IMR-90 (cell line): ENCODE measurements around the gene WBP1L. TPM values are rescaled to one million over a fixed set of nuclear protein-coding genes. Genes with fewer than 3 reads are reported as not detected.

Experiments used
- ATAC-seq: fragments of 200-7000 bp; cut with Tn5 transposase; 2 replicates; pipeline ENCODE4 v1.9.1; 2020; ENCODE audit warnings: low read depth, mild to moderate bottlenecking, moderate library complexity
- BruUV-seq: library from RNA; stranded (reverse); fragments of 400-500 nt; replicated peaks from 2 replicates; lab custom pipeline; 2021; lab: Mats Ljungman, UMichigan
- CTCF ChIA-PET: fragments of 300-600 bp; formaldehyde crosslinking; extraction: SDS; loops from one replicate; lab custom pipeline; 2021; ENCODE audit warnings: antibody characterized with exemption; lab: Yijun Ruan, JAX
- POLR2A ChIA-PET: fragments of 300-600 bp; sonication (Branson Sonifier 250); formaldehyde crosslinking; loops from one replicate; lab custom pipeline; 2022; ENCODE audit warnings: antibody characterized with exemption; ENCODE audit not compliant: unreplicated experiment; lab: Charles Lee
- DNase-seq: peaks from one replicate; pipeline ENCODE4 v3.0.0; 2013
- H2AFZ ChIP-seq: replicated peaks from 2 replicates; pipeline ENCODE3; 2013; ENCODE audit warnings: low read length, mild to moderate bottlenecking; ENCODE audit not compliant: poor library complexity
- H2AK5ac ChIP-seq: 2 replicates; pipeline ENCODE4 v1.6.1; 2013; ENCODE audit warnings: low read depth, low read length, inconsistent platforms
- H2AK9ac ChIP-seq: replicated peaks from 2 replicates; pipeline ENCODE3; 2013; ENCODE audit warnings: mild to moderate bottlenecking, low read depth, low read length, moderate library complexity; ENCODE audit not compliant: poor library complexity
- H2BK120ac ChIP-seq: 2 replicates; pipeline ENCODE4 v1.6.1; 2013; ENCODE audit warnings: low read depth, low read length, inconsistent platforms
- H2BK15ac ChIP-seq: 3 replicates; pipeline ENCODE4 v1.6.1; 2013; ENCODE audit warnings: low read depth, low read length, inconsistent platforms
- H2BK20ac ChIP-seq: 2 replicates; pipeline ENCODE4 v1.6.1; 2013; ENCODE audit warnings: low read depth, mild to moderate bottlenecking, inconsistent platforms, low read length, moderate library complexity
- H2BK5ac ChIP-seq: 2 replicates; pipeline ENCODE4 v1.6.1; 2013; ENCODE audit warnings: mild to moderate bottlenecking, low read depth, low read length, inconsistent platforms; ENCODE audit not compliant: poor library complexity, severe bottlenecking
- H3K14ac ChIP-seq: replicated peaks from 2 replicates; pipeline ENCODE4 v1.6.1; 2013; ENCODE audit warnings: low read depth, low read length, inconsistent platforms
- H3K18ac ChIP-seq: 2 replicates; pipeline ENCODE4 v1.6.1; 2013; ENCODE audit warnings: low read depth, low read length, control low read depth
- H3K23ac ChIP-seq: 2 replicates; pipeline ENCODE4 v1.6.1; 2013; ENCODE audit warnings: low read depth, low read length, inconsistent platforms
- H3K27ac ChIP-seq: 2 replicates; pipeline ENCODE4 v1.5.1; 2013; ENCODE audit warnings: mild to moderate bottlenecking, control low read depth, low read length; ENCODE audit not compliant: insufficient read depth
- H3K27me3 ChIP-seq: 2 replicates; pipeline ENCODE4 v1.6.1; 2013; ENCODE audit warnings: low read length; ENCODE audit not compliant: control insufficient read depth, insufficient read depth
- H3K36me3 ChIP-seq: 2 replicates; pipeline ENCODE4 v1.6.1; 2013; ENCODE audit warnings: low read length, mixed read lengths; ENCODE audit not compliant: control insufficient read depth, insufficient read depth
- H3K4ac ChIP-seq: 2 replicates; pipeline ENCODE4 v1.6.1; 2013; ENCODE audit warnings: low read depth, low read length, inconsistent platforms
- H3K4me1 ChIP-seq: 2 replicates; pipeline ENCODE4 v1.6.1; 2013; ENCODE audit warnings: low read length, mixed read lengths; ENCODE audit not compliant: control insufficient read depth, insufficient read depth
- H3K4me2 ChIP-seq: 2 replicates; pipeline ENCODE4 v1.6.1; 2013; ENCODE audit warnings: low read depth, mild to moderate bottlenecking, control low read depth, low read length, moderate library complexity
- H3K4me3 ChIP-seq: 2 replicates; pipeline ENCODE4 v1.5.1; 2013; ENCODE audit warnings: low read depth, mild to moderate bottlenecking, control low read depth, low read length, moderate library complexity; ENCODE audit not compliant: insufficient read depth
- H3K56ac ChIP-seq: 2 replicates; pipeline ENCODE4 v1.6.1; 2013; ENCODE audit warnings: low read length, inconsistent platforms; ENCODE audit not compliant: insufficient read depth; ENCODE audit errors: extremely low read depth
- H3K79me1 ChIP-seq, 2 experiments: 2 replicates each; pipeline ENCODE4 v1.6.1; 2013; ENCODE audit warnings: low read length in 2 of 2, inconsistent platforms in 1 of 2, low read depth in 1 of 2
- H3K9ac ChIP-seq: 2 replicates; pipeline ENCODE4 v1.6.1; 2013; ENCODE audit warnings: low read depth, low read length, control low read depth
- H3K9me1 ChIP-seq: 2 replicates; pipeline ENCODE4 v1.6.1; 2013; ENCODE audit warnings: low read length, inconsistent platforms; ENCODE audit not compliant: insufficient read depth
- H3K9me3 ChIP-seq: 2 replicates; pipeline ENCODE4 v1.6.1; 2013; ENCODE audit warnings: low read length; ENCODE audit not compliant: control insufficient read depth, insufficient read depth
- H4K20me1 ChIP-seq: 2 replicates; pipeline ENCODE4 v1.6.1; 2013; ENCODE audit warnings: low read length, inconsistent platforms; ENCODE audit not compliant: insufficient read depth
- H4K5ac ChIP-seq: 2 replicates; pipeline ENCODE4 v1.6.1; 2013; ENCODE audit warnings: mild to moderate bottlenecking, low read depth, low read length, control low read depth
- H4K8ac ChIP-seq, 2 experiments: 2 replicates each; pipeline ENCODE4 v1.6.1; 2013; ENCODE audit warnings: low read depth in 2 of 2, low read length in 2 of 2, control low read depth in 1 of 2, inconsistent platforms in 1 of 2
- H4K91ac ChIP-seq: 2 replicates; pipeline ENCODE4 v1.6.1; 2013; ENCODE audit warnings: low read depth, low read length, inconsistent platforms; ENCODE audit not compliant: insufficient read depth
- CEBPB ChIP-seq: IDR thresholded peaks from 2 replicates; pipeline ENCODE4 v1.6.1; 2012; ENCODE audit warnings: low read depth, low read length, improper control_type of control experiment
- CTCF ChIP-seq: conservative IDR thresholded peaks from 2 replicates; pipeline ENCODE4 v1.5.1; 2012; ENCODE audit warnings: mild to moderate bottlenecking, low read depth, low read length, improper control_type of control experiment
- MAFK ChIP-seq: IDR thresholded peaks from 2 replicates; pipeline ENCODE4 v1.6.1; 2012; ENCODE audit warnings: low read depth, low read length, improper control_type of control experiment
- MAZ ChIP-seq: IDR thresholded peaks from 2 replicates; pipeline ENCODE4 v1.6.1; 2012; ENCODE audit warnings: low read depth, mild to moderate bottlenecking, low read length, improper control_type of control experiment, moderate library complexity, borderline replicate concordance
- NFE2L2 ChIP-seq: fragments of 150-350 bp; IDR thresholded peaks from 2 replicates; pipeline ENCODE4 v1.6.1; 2016; ENCODE audit warnings: low read depth, mild to moderate bottlenecking, low read length
- SMC3 ChIP-seq: fragments of 150-350 bp; IDR thresholded peaks from 2 replicates; pipeline ENCODE4 v1.6.1; 2016; ENCODE audit warnings: low read depth, mild to moderate bottlenecking, antibody characterized with exemption, low read length, moderate library complexity
- USF2 ChIP-seq: fragments of 150-350 bp; IDR thresholded peaks from 2 replicates; pipeline ENCODE4 v1.6.1; 2017; ENCODE audit warnings: mild to moderate bottlenecking, antibody characterized with exemption, low read length, low read depth
- WGBS, 2 experiments: methylation state at CpG; one replicate each; pipeline versions ENCODE4 v1.1.5 to v1.1.7; 2013; ENCODE audit warnings: missing lambda C conversion rate in 2 of 2; ENCODE audit not compliant: insufficient read length in 1 of 2; ENCODE audit errors: extremely low coverage in 2 of 2; 5-methylcytosine and 5-hydroxymethylcytosine counted together
- dilution Hi-C: fragments of 300-500 bp; cut with HindIII; formaldehyde crosslinking; loops from one replicate; pipeline ENCODE4 v1.14.3; 2018; ENCODE audit warnings: low sequenced_read_pairs; ENCODE audit not compliant: unreplicated experiment
- in situ Hi-C: fragments of 300-500 bp; cut with MboI; formaldehyde crosslinking; loops from 3 replicates; pipeline ENCODE4 v1.14.3; 2019; ENCODE audit warnings: low sequenced_read_pairs, inconsistent platforms, mixed read lengths
- intact Hi-C: fragments of 100-400 bp; cut with micrococcal nuclease; formaldehyde crosslinking; loops from 2 replicates; pipeline ENCODE4 v1.10.0; 2022
- polyA plus RNA-seq, 3 experiments: library from polyadenylated mRNA; depleted of rRNA; stranded (reverse); fragments of >200 nt; gene quantifications; 2 replicates each; pipeline ENCODE4 v1.2.3, GENCODE V29; 2012; ENCODE audit warnings: low replicate concordance in 1 of 3
- total RNA-seq: library from RNA; depleted of rRNA; stranded (reverse); fragments of >200 nt; gene quantifications from 2 replicates; pipeline ENCODE4 v1.2.3, GENCODE V29; 2012

The WBP1L gene
- total and polyA plus RNA-seq, 2 of the 4 experiments (the other 2 are of a cell fraction): 20.7 to 31.0 TPM

- no peak for ATAC-seq
- TF ChIP-seq CEBPB (no peak), MAFK (no peak), SMC3 (no peak), USF2 (no peak), MAZ (no peak), NFE2L2 (no peak), CTCF (no peak)
- no peak overlapping the region for H4K5ac ChIP-seq
- no peak overlapping the region for H2BK20ac ChIP-seq
- peaks cover 12% of the 10 kb centered on the region; the same call in 1 of the 2 replicates for H3K4me1 ChIP-seq
- in situ Hi-C loops (no loop called here), intact Hi-C loops (no loop called here), dilution Hi-C loops (no loop called here)
- H3K9ac ChIP-seq: no peak overlapping the region
- WGBS, 2 experiments: 100% methylated on average over 1 of the region's 7 CpGs; no CpG with 5 or more reads in 1 of the 2 experiments
- peaks cover 36 to 62% of the 10 kb centered on the region in 2 experiments for H3K79me1 ChIP-seq
- H3K4ac ChIP-seq: no peak overlapping the region
- H2BK5ac ChIP-seq: no peak overlapping the region
- DNase-seq: no peak
- no peak overlapping the region for H4K8ac ChIP-seq
- ChIA-PET CTCF (no interaction called here), POLR2A (no interaction called here)
- H3K36me3 ChIP-seq: peaks cover 5% of the 10 kb centered on the region
- no peak overlapping the region for H3K27ac ChIP-seq
- no peak overlapping the region for H2BK15ac ChIP-seq
- no peak overlapping the region for H3K18ac ChIP-seq
- no TSS peak for BruUV-seq
- H3K23ac ChIP-seq: no peak overlapping the region
- no peak overlapping the region for H3K4me3 ChIP-seq
- no peak overlapping the region for H3K56ac ChIP-seq
- H4K20me1 ChIP-seq: peaks cover 63% of the 10 kb centered on the region
- no peak overlapping the region for H2AK5ac ChIP-seq
- H2BK120ac ChIP-seq: no peak overlapping the region
- H2AK9ac ChIP-seq: no peak overlapping the region
- no peak overlapping the region for H2AFZ ChIP-seq
- no peak overlapping the region for H3K14ac ChIP-seq
- H3K4me2 ChIP-seq: no peak overlapping the region
- H3K9me1 ChIP-seq: peaks cover 10% of the 10 kb centered on the region; the same call in 1 of the 2 replicates
- no peak overlapping the region for H4K91ac ChIP-seq
- H3K27me3 ChIP-seq: no peaks in the 10 kb centered on the region
- no peaks in the 10 kb centered on the region for H3K9me3 ChIP-seq
Measured at GRCh38 chr10:102762401-102763015, 18.8 kb downstream of the WBP1L start.
